ENCODE data around the gene UBR3. TPM values are rescaled to one million over a fixed set of nuclear protein-coding genes. Genes with fewer than 3 reads are reported as not detected.

UBR3 gene
- total RNA-seq, 1 experiment from 2014 or later: 16.4 TPM

GRCh38 chr2:170029551-170029950 lies 202.3 kb downstream of the UBR3 start (continued):
- TF ChIP-seq ZNF425 (CRISPR knock-in tag; conservative IDR thresholded peaks at IDR 0.05) (no peak), CBFB (CRISPR knock-in tag; IDR thresholded peaks at IDR 0.05; ENCODE audit: low read depth) (no peak), FOXP4 (CRISPR knock-in tag; IDR thresholded peaks at IDR 0.05) (no peak), MYBL2 (CRISPR knock-in tag; IDR thresholded peaks at IDR 0.05) (no peak), SOX15 (CRISPR knock-in tag; IDR thresholded peaks at IDR 0.05) (no peak), ZNF219 (CRISPR knock-in tag; IDR thresholded peaks at IDR 0.05; ENCODE audit: borderline replicate concordance) (no peak), ETV6 (CRISPR knock-in tag; IDR thresholded peaks at IDR 0.05) (no peak), PRRX2 (CRISPR knock-in tag; IDR thresholded peaks at IDR 0.05) (no peak), GABPB1 (CRISPR knock-in tag; IDR thresholded peaks at IDR 0.05) (no peak), AFF4 (CRISPR knock-in tag; IDR thresholded peaks at IDR 0.05; ENCODE audit: borderline replicate concordance) (no peak)
- TF ChIP-seq, protein P1, sequence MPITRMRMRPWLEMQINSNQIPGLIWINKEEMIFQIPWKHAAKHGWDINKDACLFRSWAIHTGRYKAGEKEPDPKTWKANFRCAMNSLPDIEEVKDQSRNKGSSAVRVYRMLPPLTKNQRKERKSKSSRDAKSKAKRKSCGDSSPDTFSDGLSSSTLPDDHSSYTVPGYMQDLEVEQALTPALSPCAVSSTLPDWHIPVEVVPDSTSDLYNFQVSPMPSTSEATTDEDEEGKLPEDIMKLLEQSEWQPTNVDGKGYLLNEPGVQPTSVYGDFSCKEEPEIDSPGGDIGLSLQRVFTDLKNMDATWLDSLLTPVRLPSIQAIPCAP (CRISPR knock-in tag; IDR thresholded peaks at IDR 0.05): no peak

DNA sequence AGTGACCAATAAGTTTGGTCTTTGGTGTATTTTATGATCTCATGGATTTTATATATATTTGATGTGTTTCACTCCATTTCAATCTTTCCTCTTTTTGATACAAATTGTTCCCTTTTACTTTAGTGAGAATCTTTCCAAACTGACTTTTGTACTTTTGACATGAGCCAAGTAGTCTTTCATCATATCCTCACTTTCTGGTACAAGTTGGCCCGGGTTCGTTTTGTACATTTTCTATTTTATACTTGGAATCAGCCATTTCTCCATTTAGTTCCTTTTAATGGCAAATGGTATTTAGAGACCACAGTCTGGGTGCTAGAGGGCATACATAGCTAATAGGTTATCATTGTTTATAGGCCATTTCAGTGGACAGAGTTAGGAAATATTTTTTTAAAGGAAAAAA lies 202.8 kb downstream of the UBR3 start:
- ChIA-PET POLR2A (no interaction called here), CTCF (no interaction called here)
- DNase-seq (ENCODE audit: low spot score) (no peak), ATAC-seq (no peak)
- peaks cover 20% of the 10 kb centered on the region for H3K9me3 Mint-ChIP-seq
- H3K4me1 Mint-ChIP-seq: peaks cover 25% of the 10 kb centered on the region
- peaks cover 24% of the 10 kb centered on the region for H3K36me3 Mint-ChIP-seq
- no peak overlapping the region for H3K4me3 Mint-ChIP-seq
- H3K27ac Mint-ChIP-seq: peak overlapping the region; percentile 22
- H3K27me3 Mint-ChIP-seq (ENCODE audit: low read depth): no peaks in the 10 kb centered on the region
- TF ChIP-seq TEAD1 (CRISPR knock-in tag; IDR thresholded peaks at IDR 0.05) (no peak), TCF7 (CRISPR knock-in tag; IDR thresholded peaks at IDR 0.05; ENCODE audit: low read depth) (no peak), TP53 (CRISPR knock-in tag; IDR thresholded peaks at IDR 0.05) (no peak), NFE2L1 (CRISPR knock-in tag; IDR thresholded peaks at IDR 0.05) (no peak), CREM (CRISPR knock-in tag; IDR thresholded peaks at IDR 0.05) (no peak), NR1H2 (CRISPR knock-in tag; IDR thresholded peaks at IDR 0.05) (no peak)
- TF ChIP-seq, protein P2, sequence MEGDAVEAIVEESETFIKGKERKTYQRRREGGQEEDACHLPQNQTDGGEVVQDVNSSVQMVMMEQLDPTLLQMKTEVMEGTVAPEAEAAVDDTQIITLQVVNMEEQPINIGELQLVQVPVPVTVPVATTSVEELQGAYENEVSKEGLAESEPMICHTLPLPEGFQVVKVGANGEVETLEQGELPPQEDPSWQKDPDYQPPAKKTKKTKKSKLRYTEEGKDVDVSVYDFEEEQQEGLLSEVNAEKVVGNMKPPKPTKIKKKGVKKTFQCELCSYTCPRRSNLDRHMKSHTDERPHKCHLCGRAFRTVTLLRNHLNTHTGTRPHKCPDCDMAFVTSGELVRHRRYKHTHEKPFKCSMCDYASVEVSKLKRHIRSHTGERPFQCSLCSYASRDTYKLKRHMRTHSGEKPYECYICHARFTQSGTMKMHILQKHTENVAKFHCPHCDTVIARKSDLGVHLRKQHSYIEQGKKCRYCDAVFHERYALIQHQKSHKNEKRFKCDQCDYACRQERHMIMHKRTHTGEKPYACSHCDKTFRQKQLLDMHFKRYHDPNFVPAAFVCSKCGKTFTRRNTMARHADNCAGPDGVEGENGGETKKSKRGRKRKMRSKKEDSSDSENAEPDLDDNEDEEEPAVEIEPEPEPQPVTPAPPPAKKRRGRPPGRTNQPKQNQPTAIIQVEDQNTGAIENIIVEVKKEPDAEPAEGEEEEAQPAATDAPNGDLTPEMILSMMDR (IDR thresholded peaks at IDR 0.05): no peak
- TF ChIP-seq, protein P1 (CRISPR knock-in tag; IDR thresholded peaks at IDR 0.05): no peak

Measured in WTC11 (cell line).